Mammary epithelial cell (primary cell): ENCODE measurements around the gene SMYD2.

Experiments
- CTCF ChIP-seq, 2 donors: IDR thresholded peaks in 1 of 2; conservative IDR thresholded peaks in 1 of 2; 2 replicates each; pipeline ENCODE4 v1.5.1; 2011 to 2012; ENCODE audit warnings: inconsistent platforms in 2 of 2, low read length in 2 of 2, mild to moderate bottlenecking in 2 of 2, control low read depth in 1 of 2, low read depth in 1 of 2; ENCODE audit not compliant: insufficient read depth in 1 of 2; ENCODE audit errors: extremely low read depth in 1 of 2
- EZH2 ChIP-seq: IDR thresholded peaks from 2 replicates; pipeline ENCODE4 v1.6.1; 2012; ENCODE audit warnings: low read length, inconsistent platforms, borderline replicate concordance

DNA sequence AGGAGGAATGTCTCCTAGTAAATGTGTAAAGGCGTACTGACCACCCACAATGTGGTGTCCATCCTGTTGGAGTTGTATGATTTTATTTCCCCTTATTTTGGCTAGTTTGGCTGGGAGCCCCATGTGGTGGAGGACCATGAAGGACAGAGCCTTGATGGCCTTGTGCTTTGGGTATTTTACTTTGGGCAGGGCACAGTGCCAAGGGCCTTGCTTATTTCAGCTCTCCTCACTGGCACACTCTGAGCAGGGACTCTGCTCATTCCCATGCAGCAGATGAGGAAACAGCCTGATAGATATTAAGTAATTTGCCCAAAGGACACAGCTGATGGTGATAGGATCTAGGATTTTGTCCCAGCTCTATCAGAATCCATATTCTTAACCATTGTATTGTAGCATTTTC is 50.2 kb downstream of the SMYD2 start:
- TF ChIP-seq CTCF (conservative IDR thresholded peaks at IDR 0.05 in 1 of 2, IDR thresholded peaks at IDR 0.05 in 1 of 2; ENCODE audit: extremely low read depth in 1 of 2, insufficient read depth in 1 of 2, low read depth in 1 of 2, low read length in 2 of 2) (no peak), EZH2 (no peak)
